ENCODE measurements around the gene ZCCHC14. TPM values are rescaled to one million over a fixed set of nuclear protein-coding genes. Genes with fewer than 3 reads are reported as not detected.
"Not testable (repeated sequence)": the region's sequence is repeated elsewhere in the genome, so short reads cannot be mapped to it uniquely, and the experiment has no call there.

ZCCHC14 gene
- total and polyA plus RNA-seq, 10 of the 15 experiments (the other 5 are each of a cell fraction or from before 2014, with no cell fraction given), result 0.02 to 0.26 (median 0.05) TPM; not detected in 3

DNA sequence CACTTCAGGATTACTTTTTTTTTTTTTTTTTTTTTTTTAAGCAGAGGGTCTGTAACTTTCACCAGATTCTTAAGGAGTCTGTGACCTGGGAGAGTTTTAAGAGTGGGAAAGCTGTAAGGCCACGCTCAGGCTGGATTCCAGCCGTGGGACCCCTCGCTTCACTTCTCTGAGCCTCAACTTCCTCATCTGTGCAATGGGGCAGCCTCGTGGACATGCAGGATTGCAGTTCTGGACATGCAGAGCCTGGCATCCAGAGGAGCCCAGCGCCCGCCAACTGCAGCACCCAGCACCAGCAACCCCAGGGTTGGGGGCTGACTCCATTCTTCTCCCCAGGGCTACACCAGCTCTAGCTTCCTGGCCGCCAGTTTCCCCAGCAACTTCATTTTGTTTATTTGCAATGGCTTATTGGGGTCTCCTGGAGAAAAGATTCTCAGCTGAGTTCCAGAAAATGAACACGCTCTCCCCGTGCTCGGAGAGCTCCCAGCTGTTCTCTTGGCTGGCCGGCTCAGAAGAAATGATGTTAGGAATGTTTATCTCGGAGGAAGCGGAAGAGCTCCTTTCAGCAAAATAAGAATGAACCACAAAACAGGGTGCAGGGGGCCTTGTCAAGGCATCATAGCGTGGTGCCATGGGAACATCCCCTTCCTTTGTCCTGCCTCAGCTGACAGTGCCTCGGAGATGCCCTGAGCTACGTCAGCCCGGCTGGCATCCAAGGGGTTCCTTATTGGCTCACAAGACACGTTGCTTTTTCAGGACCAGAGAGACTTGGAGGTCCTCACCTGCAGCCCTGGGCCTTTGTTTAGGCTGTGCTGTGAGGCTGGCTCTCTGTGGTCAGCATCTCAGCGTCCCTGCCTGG is 22.9 kb upstream of the ZCCHC14 start:
- Histone ChIP-seq H3K36me3 (ENCODE audit: control insufficient read depth in 2 of 2, insufficient read depth in 2 of 2, low read length in 1 of 2) (no peaks in the 10 kb centered on the region), H3K79me2 (ENCODE audit: control insufficient read depth, insufficient read depth, low read length) (no peaks in the 10 kb centered on the region), H3K4me2 (ENCODE audit: control insufficient read depth, insufficient read depth) (no peak overlapping the region), H4K20me1 (ENCODE audit: control insufficient read depth, insufficient read depth) (no peaks in the 10 kb centered on the region), H3K9ac (ENCODE audit: control insufficient read depth, insufficient read depth, low read length) (no peak overlapping the region), H3K9me3 (replicated peaks; ENCODE audit: control insufficient read depth, insufficient read depth, low read length) (no peaks in the 10 kb centered on the region), H2AFZ (ENCODE audit: control insufficient read depth, low read depth, low read length) (no peak overlapping the region), H3K4me3 (no peak overlapping the region), H3K4me1 (ENCODE audit: control insufficient read depth, insufficient read depth, low read length) (no peaks in the 10 kb centered on the region), H3K27ac (ENCODE audit: control insufficient read depth, insufficient read depth) (no peak overlapping the region), H3K27me3 (replicated peaks in 1 of 2; ENCODE audit: control insufficient read depth in 2 of 2, insufficient read depth in 2 of 2, low read length in 1 of 2) (no peaks in the 10 kb centered on the region)
- in situ Hi-C loops (cut with MboI) (no loop called here), intact Hi-C loops (cut with micrococcal nuclease; ENCODE audit: unreplicated experiment) (no loop called here)
- FAIRE-seq (no peak), ATAC-seq (no peak), DNase-seq (ENCODE audit: low read depth, low spot score) (no peak)
- WGBS (ENCODE audit: insufficient coverage, insufficient replicate concordance, low lambda C conversion rate, missing lambda C conversion rate), result 45% methylated on average over 19 of the region's 19 CpGs
- SMC1A ChIA-PET (ENCODE audit: uncharacterized antibody, unreplicated experiment), result no interaction called here
- POLR2A ChIA-PET, result interaction anchor here (0.7 kb wide), 1 partner anchor 165 kb away, joined by 6 read pairs; no protein-coding TSS in a partner anchor
- BruUV-seq (replicated peaks), result no TSS peak
- RAD21 ChIA-PET (ENCODE audit: unreplicated experiment), result no interaction called here
- CTCF ChIA-PET, result no interaction called here
- TF ChIP-seq SRF (IDR thresholded peaks at IDR 0.05; ENCODE audit: low read depth in 2 of 2, low read length in 2 of 2) (no peak), CREM (IDR thresholded peaks at IDR 0.05; ENCODE audit: low read depth) (no peak), MXI1 (IDR thresholded peaks at IDR 0.05; ENCODE audit: low read depth, low read length) (no peak), HDAC2 (IDR thresholded peaks at IDR 0.05) (no peak), SUZ12 (IDR thresholded peaks at IDR 0.05; ENCODE audit: unreplicated experiment) (no peak), FOXM1 (IDR thresholded peaks at IDR 0.05; ENCODE audit: low read depth, low read length) (no peak), JUNB (IDR thresholded peaks at IDR 0.05) (no peak), FOXK2 (IDR thresholded peaks at IDR 0.05) (no peak)
- TF ChIP-seq, protein P1, sequence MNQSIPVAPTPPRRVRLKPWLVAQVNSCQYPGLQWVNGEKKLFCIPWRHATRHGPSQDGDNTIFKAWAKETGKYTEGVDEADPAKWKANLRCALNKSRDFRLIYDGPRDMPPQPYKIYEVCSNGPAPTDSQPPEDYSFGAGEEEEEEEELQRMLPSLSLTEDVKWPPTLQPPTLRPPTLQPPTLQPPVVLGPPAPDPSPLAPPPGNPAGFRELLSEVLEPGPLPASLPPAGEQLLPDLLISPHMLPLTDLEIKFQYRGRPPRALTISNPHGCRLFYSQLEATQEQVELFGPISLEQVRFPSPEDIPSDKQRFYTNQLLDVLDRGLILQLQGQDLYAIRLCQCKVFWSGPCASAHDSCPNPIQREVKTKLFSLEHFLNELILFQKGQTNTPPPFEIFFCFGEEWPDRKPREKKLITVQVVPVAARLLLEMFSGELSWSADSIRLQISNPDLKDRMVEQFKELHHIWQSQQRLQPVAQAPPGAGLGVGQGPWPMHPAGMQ (IDR thresholded peaks at IDR 0.05; ENCODE audit: borderline replicate concordance), result no peak
- TF ChIP-seq, protein P2, sequence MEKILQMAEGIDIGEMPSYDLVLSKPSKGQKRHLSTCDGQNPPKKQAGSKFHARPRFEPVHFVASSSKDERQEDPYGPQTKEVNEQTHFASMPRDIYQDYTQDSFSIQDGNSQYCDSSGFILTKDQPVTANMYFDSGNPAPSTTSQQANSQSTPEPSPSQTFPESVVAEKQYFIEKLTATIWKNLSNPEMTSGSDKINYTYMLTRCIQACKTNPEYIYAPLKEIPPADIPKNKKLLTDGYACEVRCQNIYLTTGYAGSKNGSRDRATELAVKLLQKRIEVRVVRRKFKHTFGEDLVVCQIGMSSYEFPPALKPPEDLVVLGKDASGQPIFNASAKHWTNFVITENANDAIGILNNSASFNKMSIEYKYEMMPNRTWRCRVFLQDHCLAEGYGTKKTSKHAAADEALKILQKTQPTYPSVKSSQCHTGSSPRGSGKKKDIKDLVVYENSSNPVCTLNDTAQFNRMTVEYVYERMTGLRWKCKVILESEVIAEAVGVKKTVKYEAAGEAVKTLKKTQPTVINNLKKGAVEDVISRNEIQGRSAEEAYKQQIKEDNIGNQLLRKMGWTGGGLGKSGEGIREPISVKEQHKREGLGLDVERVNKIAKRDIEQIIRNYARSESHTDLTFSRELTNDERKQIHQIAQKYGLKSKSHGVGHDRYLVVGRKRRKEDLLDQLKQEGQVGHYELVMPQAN (conservative IDR thresholded peaks at IDR 0.05), result no peak

DNA sequence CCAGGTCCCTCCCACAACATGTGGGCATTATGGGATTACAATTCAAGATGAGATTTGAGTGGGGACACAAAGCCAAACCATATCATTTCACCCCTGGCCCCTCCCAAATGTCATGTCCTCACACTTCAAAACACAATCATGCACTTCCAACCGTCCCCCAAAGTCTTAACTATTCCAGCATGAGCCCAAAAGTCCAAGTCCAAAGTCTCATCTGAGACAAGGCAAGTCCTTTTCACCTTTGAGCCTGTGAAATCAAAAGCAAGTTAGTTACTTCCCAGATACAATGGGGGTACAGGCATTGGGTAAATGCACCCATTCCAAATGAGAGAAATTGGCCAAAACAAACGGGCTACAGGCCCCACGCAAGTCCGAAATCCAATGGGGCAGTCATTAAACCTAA is 17.0 kb upstream of the ZCCHC14 start:
- FAIRE-seq; H3K4me2 ChIP-seq (ENCODE audit: control insufficient read depth, insufficient read depth); H3K4me1 ChIP-seq (ENCODE audit: control insufficient read depth, insufficient read depth, low read length); H3K4me3 ChIP-seq; H3K9me3 ChIP-seq (replicated peaks; ENCODE audit: control insufficient read depth, insufficient read depth, low read length); SMC1A ChIA-PET (ENCODE audit: uncharacterized antibody, unreplicated experiment); CTCF ChIA-PET; DNase-seq (ENCODE audit: low read depth, low spot score); intact Hi-C loops (cut with micrococcal nuclease; ENCODE audit: unreplicated experiment); H3K9ac ChIP-seq (ENCODE audit: control insufficient read depth, insufficient read depth, low read length); ATAC-seq; in situ Hi-C loops (cut with MboI); H3K27me3 ChIP-seq (replicated peaks in 1 of 2; ENCODE audit: control insufficient read depth in 2 of 2, insufficient read depth in 2 of 2, low read length in 1 of 2); H3K27ac ChIP-seq (ENCODE audit: control insufficient read depth, insufficient read depth); BruUV-seq (replicated peaks); H4K20me1 ChIP-seq (ENCODE audit: control insufficient read depth, insufficient read depth); H3K36me3 ChIP-seq (ENCODE audit: control insufficient read depth in 2 of 2, insufficient read depth in 2 of 2, low read length in 1 of 2); H2AFZ ChIP-seq (ENCODE audit: control insufficient read depth, low read depth, low read length); H3K79me2 ChIP-seq (ENCODE audit: control insufficient read depth, insufficient read depth, low read length); POLR2A ChIA-PET; RAD21 ChIA-PET (ENCODE audit: unreplicated experiment): not testable (repeated sequence)
- 4% methylated on average over 4 of the region's 4 CpGs for WGBS (ENCODE audit: insufficient coverage, insufficient replicate concordance, low lambda C conversion rate, missing lambda C conversion rate)
